HFF-Myc (cell line): ENCODE measurements around the gene INAFM2.

Source experiments
- DNase-seq: peaks from one replicate; pipeline ENCODE4 v3.0.0-alpha.2; 2011; ENCODE audit warnings: low read depth; ENCODE audit errors: extremely low read depth
- H3K4me3 ChIP-seq: replicated peaks from 2 replicates; pipeline ENCODE4 v1.5.1; 2011; ENCODE audit warnings: low read depth, mild to moderate bottlenecking, control low read depth, low read length
- TF ChIP-seq, protein P1 (sequence below): IDR thresholded peaks from 2 replicates; pipeline ENCODE4 v1.5.1; 2012; ENCODE audit warnings: mild to moderate bottlenecking, low read depth, low read length, control low read depth; ENCODE audit errors: missing control alignments

Gene INAFM2

DNA sequence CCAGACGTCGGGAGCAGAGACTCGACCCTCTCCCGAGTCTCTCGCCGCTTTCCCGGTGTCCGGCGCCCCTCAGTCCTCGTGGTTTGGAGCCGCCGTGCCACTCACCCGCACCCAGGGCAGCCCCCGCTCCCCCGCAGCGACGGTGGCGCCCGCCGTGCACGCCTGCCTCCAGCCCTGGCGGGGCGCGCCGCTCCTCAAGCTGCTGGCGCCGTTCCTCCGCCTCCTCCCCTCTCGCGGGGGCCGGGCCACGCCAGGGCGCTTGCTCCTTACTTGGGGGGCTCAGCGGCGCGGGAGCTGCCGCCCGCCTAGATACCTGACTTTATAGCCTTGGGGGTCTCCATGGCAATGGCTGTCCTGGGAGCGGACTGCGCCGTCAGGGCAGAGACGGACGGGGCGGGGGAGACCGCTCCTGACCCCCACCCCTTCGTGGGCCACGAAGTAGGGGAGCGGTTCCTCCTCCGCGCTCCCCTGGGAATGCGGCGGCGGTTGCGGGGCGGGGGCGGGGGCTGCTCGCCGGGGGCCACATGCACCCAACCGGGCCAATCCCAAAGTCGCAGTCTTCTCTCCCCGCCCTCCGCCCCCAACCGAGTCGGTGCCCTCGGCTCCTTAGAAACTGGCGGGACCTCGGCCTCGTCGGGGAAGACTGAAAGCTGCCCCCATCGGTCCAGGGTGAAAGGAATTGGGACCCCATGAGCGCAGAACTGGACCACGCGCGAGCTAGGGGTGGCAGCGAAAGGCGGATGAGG, 40.5 kb upstream of the INAFM2 start, which contains the start of gene ANKRD63:
TSS of gene ANKRD63 (minus strand) at position 196 of the 746 bp plus-strand sequence. CDS start 478 bp downstream, outside the sequence.
- no peak for DNase-seq
- TF ChIP-seq, protein P1, sequence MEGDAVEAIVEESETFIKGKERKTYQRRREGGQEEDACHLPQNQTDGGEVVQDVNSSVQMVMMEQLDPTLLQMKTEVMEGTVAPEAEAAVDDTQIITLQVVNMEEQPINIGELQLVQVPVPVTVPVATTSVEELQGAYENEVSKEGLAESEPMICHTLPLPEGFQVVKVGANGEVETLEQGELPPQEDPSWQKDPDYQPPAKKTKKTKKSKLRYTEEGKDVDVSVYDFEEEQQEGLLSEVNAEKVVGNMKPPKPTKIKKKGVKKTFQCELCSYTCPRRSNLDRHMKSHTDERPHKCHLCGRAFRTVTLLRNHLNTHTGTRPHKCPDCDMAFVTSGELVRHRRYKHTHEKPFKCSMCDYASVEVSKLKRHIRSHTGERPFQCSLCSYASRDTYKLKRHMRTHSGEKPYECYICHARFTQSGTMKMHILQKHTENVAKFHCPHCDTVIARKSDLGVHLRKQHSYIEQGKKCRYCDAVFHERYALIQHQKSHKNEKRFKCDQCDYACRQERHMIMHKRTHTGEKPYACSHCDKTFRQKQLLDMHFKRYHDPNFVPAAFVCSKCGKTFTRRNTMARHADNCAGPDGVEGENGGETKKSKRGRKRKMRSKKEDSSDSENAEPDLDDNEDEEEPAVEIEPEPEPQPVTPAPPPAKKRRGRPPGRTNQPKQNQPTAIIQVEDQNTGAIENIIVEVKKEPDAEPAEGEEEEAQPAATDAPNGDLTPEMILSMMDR, result no peak
- H3K4me3 ChIP-seq, result peak within 1 kb of the TSS; percentile 21

- TF ChIP-seq, protein P1, result no peak
- no peak overlapping the region for H3K4me3 ChIP-seq
- DNase-seq, result no peak
Measured at GRCh38 chr15:40283615-40284300, 39.7 kb upstream of the INAFM2 start.

- TF ChIP-seq, protein P1, result no peak
- DNase-seq, result no peak
- H3K4me3 ChIP-seq, result no peak overlapping the region
Measured at GRCh38 chr15:40285151-40285550, 38.3 kb upstream of the INAFM2 start.

- no peak overlapping the region for H3K4me3 ChIP-seq
- TF ChIP-seq, protein P1, result no peak
- DNase-seq, result no peak
Measured at GRCh38 chr15:40285554-40286011, 37.9 kb upstream of the INAFM2 start.

- no peak overlapping the region for H3K4me3 ChIP-seq
- no peak for DNase-seq
- TF ChIP-seq, protein P1, result no peak
Measured at GRCh38 chr15:40286061-40286532, 37.4 kb upstream of the INAFM2 start.

DNA sequence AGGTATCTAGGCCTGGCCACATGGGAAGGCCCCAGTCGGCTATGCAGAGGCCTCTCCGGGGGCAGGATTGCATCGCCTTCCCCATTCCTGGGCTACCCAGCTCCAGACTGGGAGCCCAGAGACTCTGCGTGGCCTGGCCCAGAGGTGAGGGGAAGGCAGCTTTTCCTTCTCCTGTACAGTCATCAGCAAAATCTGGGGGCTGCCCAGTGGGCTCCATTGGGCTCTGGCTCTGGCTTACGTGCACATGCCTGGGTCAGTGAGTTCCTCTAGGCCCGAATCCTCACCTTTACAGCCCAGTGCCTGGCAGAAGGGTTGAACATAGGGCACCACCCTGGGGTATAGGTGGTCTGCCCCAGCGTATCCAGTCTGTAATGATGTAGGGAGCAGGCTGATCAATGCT, 36.7 kb upstream of the INAFM2 start:
- no peak for DNase-seq
- TF ChIP-seq, protein P1, result no peak

More for the DNA sequence above, 36.7 kb upstream of the INAFM2 start:
- H3K4me3 ChIP-seq, result no peak overlapping the region
